Muscle of leg (tissue), 11 donors: ENCODE measurements around the gene KCNMA1. TPM values are rescaled to one million over a fixed set of nuclear protein-coding genes. Genes with fewer than 3 reads are reported as not detected.

ENCODE experiments used
- DNase-seq: peaks from one replicate; pipeline ENCODE4 v3.0.0; 2013
- H3K27ac ChIP-seq: one replicate; pipeline ENCODE4 v1.5.1; 2013; ENCODE audit warnings: mild to moderate bottlenecking, low read length, control low read depth
- H3K27me3 ChIP-seq: one replicate; pipeline ENCODE4 v1.6.1; 2013; ENCODE audit warnings: low read length; ENCODE audit not compliant: control insufficient read depth, insufficient read depth
- H3K36me3 ChIP-seq: one replicate; pipeline ENCODE4 v1.6.1; 2013; ENCODE audit warnings: low read length; ENCODE audit not compliant: control insufficient read depth, insufficient read depth
- H3K4me1 ChIP-seq: one replicate; pipeline ENCODE4 v1.6.1; 2013; ENCODE audit warnings: low read length; ENCODE audit not compliant: control insufficient read depth, insufficient read depth
- H3K4me3 ChIP-seq: one replicate; pipeline ENCODE4 v1.5.1; 2013; ENCODE audit warnings: low read length, control low read depth
- H3K9me3 ChIP-seq: replicated peaks from 2 replicates; pipeline ENCODE4 v1.6.1; 2013; ENCODE audit warnings: low read depth, low read length; ENCODE audit not compliant: control insufficient read depth
- WGBS: methylation state at CpG from one replicate; pipeline ENCODE4 v1.1.5; 2013; ENCODE audit warnings: missing lambda C conversion rate; ENCODE audit not compliant: insufficient coverage; 5-methylcytosine and 5-hydroxymethylcytosine counted together
- polyA plus RNA-seq, 8 donors: library from polyadenylated mRNA; unstranded; fragments of 120-200 nt; gene quantifications; one replicate each; pipeline versions ENCODE4 v1.2.1 to v1.2.3, GENCODE V29; 2013; ENCODE audit warnings: inconsistent platforms in 1 of 8, low replicate concordance in 1 of 8; ENCODE audit not compliant: insufficient read length in 8 of 8, insufficient read depth in 1 of 8
- total RNA-seq: library from RNA; stranded (reverse); fragments of 120-200 nt; gene quantifications from one replicate; pipeline ENCODE4 v1.2.4, GENCODE V29; 2013

KCNMA1 gene
- total and polyA plus RNA-seq, 9 donors, result 12.7 to 23.3 (median 18.2) TPM

DNA sequence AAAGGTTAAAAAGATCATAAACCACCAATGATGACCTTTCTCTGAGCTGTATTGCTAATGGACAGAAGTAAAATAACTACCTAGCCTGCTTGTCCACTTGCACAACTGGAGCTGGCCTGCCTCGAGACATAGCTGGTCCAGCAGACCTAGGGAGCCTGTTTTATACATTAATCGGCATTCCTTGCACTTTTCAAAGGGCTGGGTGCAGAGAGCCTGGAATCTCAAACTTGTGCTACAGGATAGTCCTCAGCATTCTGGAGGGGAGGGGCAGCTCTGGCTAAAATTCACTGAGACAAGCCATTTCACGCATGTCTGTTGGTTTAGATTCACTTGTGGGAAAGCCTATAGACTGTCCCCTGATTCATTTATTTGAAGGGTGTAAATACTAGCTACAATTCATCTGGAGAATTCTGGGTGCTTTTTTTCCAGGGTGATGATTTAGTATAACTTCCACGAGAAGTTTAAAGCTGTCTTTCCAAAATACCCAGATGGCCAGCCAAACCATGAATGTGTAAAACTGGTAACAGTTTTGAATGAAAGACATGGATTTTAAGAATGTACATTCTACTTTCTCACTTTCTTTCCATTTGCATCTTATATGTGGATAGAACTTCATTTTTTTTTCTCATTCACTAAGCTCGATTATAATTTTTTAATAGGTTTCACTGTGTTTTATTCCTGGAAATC, 389.4 kb downstream of the KCNMA1 start:
- Histone ChIP-seq H3K4me3 (no peak overlapping the region), H3K27ac (no peak overlapping the region), H3K9me3 (no peaks in the 10 kb centered on the region), H3K4me1 (peaks cover 13% of the 10 kb centered on the region), H3K27me3 (no peaks in the 10 kb centered on the region), H3K36me3 (no peaks in the 10 kb centered on the region)
- DNase-seq, result peak; percentile 64
- 30% methylated on average over 2 of the region's 5 CpGs for WGBS

DNA sequence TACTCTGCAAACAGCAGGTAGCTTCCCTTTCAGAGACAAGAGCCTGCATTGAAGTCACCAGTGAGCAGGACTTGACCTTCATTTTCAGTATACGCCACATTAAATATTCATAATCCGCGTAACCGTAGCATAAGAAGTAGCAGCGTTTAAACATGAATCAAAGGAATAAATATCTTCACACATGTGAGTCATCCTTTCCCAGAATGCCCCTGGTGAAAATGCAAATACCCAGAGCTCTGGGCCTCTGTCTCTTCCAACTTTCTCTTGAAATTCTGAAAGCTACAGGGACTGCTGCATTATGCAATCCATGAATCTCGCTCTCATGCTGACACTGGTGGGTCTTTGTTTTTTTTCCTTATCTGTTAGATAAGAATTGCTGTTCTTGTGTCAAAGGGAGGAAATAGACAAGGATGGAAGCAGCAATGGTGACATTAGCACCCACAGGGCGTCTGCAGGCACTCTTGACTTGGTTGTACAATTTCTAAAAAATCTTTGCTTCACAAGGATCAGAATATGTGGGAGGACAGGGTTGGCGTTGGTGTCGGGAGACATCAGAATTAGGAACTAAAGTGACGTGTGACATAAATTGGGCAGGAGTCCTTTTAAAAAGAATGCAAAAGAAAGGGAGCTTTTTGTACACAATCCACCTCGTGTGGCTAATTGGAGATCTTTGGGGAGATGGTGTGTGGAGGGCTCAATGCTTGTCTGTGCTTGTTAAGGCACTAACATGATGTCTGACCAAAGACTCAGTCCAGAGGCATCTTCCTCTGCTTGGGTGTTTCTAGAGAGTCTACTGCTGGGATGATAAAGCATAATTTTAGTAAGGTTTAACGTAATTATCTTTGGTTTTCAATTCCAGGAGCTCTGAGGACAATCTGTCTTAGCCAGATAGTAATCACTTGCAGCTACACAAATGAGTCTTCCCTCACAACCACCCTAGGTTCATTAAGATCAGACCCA, 390.3 kb downstream of the KCNMA1 start:
- peaks cover 16% of the 10 kb centered on the region for H3K4me1 ChIP-seq
- peak; percentile 15 for DNase-seq
- H3K4me3 ChIP-seq, result no peak overlapping the region
- H3K9me3 ChIP-seq, result no peaks in the 10 kb centered on the region
- no peaks in the 10 kb centered on the region for H3K36me3 ChIP-seq
- 84% methylated on average over 10 of the region's 12 CpGs for WGBS
- no peak overlapping the region for H3K27ac ChIP-seq
- H3K27me3 ChIP-seq, result no peaks in the 10 kb centered on the region

DNA sequence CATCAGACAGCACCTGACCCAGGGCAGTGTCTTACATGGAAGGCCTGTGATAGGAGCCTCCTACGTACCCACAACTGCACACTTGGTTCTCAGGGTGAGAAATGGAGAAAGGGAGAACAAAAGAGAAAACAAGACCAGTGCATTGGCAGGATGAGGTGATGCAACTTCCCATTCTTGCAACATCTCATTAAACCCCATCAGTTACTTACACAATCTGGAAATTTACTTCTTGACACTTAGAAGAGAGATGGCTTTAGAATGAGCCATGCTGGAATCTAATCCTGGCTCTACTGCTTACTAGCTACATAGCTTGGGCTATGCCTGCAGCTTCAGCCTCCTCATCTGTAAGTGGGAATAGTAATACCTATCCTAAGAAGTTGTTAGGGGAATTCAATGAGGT, 391.7 kb downstream of the KCNMA1 start:
- no peaks in the 10 kb centered on the region for H3K36me3 ChIP-seq
- no peaks in the 10 kb centered on the region for H3K27me3 ChIP-seq
- no peak overlapping the region for H3K27ac ChIP-seq
- peaks cover 16% of the 10 kb centered on the region for H3K4me1 ChIP-seq
- H3K4me3 ChIP-seq, result no peak overlapping the region
- peak; percentile 25 for DNase-seq
- no peaks in the 10 kb centered on the region for H3K9me3 ChIP-seq
- no CpG with 5 or more reads among the region's 1 CpG for WGBS

DNA sequence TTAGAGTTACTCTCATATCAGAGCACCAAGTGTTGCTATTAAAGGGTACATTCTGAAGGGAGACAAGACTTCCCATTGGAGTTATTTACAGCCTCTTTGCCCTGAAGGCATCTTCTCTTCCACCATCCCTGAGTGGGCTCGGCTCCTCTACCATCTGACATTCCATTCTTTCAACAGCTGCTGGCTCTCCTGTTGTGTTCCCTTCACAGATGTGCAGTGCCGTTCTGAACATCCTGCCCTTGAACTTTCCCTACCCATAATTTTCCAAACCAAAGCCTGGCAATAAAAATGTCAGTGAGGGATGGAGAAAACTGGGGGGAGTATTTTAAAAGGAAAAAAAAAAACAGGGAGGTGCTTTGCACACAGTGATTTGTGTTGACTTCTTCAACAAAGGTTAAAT, 392.9 kb downstream of the KCNMA1 start:
- H3K4me3 ChIP-seq, result no peak overlapping the region
- H3K4me1 ChIP-seq, result peaks cover 19% of the 10 kb centered on the region
- H3K27me3 ChIP-seq, result no peaks in the 10 kb centered on the region
- 50% methylated on average over 1 of the region's 2 CpGs for WGBS
- H3K9me3 ChIP-seq, result no peaks in the 10 kb centered on the region
- no peak overlapping the region for H3K27ac ChIP-seq
- DNase-seq, result no peak
- H3K36me3 ChIP-seq, result no peaks in the 10 kb centered on the region

GRCh38 chr10:77244286-77244685, 393.3 kb downstream of the KCNMA1 start:
- no CpG with 5 or more reads among the region's 2 CpGs for WGBS
- no peaks in the 10 kb centered on the region for H3K36me3 ChIP-seq
- H3K9me3 ChIP-seq, result no peaks in the 10 kb centered on the region
- no peaks in the 10 kb centered on the region for H3K27me3 ChIP-seq
- H3K27ac ChIP-seq, result no peak overlapping the region
- H3K4me1 ChIP-seq, result peaks cover 18% of the 10 kb centered on the region
- no peak for DNase-seq
- H3K4me3 ChIP-seq, result no peak overlapping the region

DNA sequence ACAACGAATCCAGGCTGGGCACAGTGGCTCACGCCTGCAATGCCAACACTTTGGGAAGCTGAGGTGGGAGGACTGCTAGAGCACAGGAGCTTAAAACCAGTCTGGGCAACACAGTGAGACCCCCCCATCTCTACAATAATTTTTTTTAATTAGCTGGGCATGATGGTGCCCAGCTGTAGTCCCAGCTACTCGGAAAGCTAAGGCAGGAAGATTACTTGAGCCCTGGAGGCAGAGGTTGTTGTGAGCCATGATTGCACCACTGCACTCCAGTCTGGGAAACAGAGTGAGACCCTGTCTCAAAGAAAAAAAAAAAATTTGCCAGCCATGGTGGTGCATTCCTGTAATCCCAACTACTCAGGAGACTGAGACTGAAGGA, 396.3 kb downstream of the KCNMA1 start:
- Histone ChIP-seq H3K9me3 (no peaks in the 10 kb centered on the region), H3K27me3 (no peaks in the 10 kb centered on the region), H3K4me3 (no peak overlapping the region), H3K4me1 (peaks cover 16% of the 10 kb centered on the region), H3K36me3 (no peaks in the 10 kb centered on the region), H3K27ac (no peak overlapping the region)
- WGBS, result no CpG with 5 or more reads among the region's 3 CpGs
- no peak for DNase-seq

- H3K27me3 ChIP-seq, result no peaks in the 10 kb centered on the region
- peaks cover 16% of the 10 kb centered on the region for H3K4me1 ChIP-seq
- no peak overlapping the region for H3K27ac ChIP-seq
- no peaks in the 10 kb centered on the region for H3K36me3 ChIP-seq
- no peak for DNase-seq
- no CpG with 5 or more reads among the region's 4 CpGs for WGBS
- H3K4me3 ChIP-seq, result no peak overlapping the region
- no peaks in the 10 kb centered on the region for H3K9me3 ChIP-seq
Measured at GRCh38 chr10:77240706-77241349, 396.8 kb downstream of the KCNMA1 start.

DNA sequence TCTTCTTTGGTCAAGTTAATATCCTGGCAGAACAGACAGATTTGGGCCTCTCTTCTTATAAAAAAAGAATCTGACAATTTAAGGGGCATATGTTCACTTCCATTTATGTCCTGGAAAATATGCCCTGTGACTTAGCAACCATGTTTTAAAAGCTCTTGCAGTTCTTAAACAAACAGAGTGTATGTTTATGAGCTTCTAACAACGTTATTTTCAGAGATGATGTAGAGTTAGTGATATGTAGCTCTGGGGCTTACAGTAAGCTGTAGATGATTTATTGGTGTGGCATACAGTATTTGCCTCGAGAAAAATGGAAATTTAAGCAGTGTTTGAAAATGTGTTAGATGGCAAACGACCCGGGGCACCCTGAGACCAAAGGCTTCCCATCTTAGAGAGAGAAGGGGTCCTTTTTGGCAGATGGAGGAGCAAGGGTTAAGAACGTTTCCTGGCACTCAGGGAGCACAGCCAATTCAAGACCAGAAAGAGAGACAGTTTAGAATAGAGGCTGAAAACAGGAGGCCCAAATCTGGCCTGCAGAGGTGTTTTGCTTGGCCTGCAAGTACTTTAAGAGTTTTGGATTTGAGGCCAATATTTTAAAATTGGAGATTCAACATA, 397.5 kb downstream of the KCNMA1 start:
- 45% methylated on average over 5 of the region's 5 CpGs for WGBS
- no peaks in the 10 kb centered on the region for H3K27me3 ChIP-seq
- H3K36me3 ChIP-seq, result no peaks in the 10 kb centered on the region
- peaks cover 16% of the 10 kb centered on the region for H3K4me1 ChIP-seq
- no peak overlapping the region for H3K27ac ChIP-seq
- DNase-seq, result peak; percentile 38
- H3K4me3 ChIP-seq, result no peak overlapping the region
- H3K9me3 ChIP-seq, result no peaks in the 10 kb centered on the region

GRCh38 chr10:77237120-77237519, 400.5 kb downstream of the KCNMA1 start:
- peaks cover 6% of the 10 kb centered on the region for H3K4me1 ChIP-seq
- H3K27ac ChIP-seq, result no peak overlapping the region
- H3K4me3 ChIP-seq, result no peak overlapping the region
- H3K36me3 ChIP-seq, result no peaks in the 10 kb centered on the region
- H3K27me3 ChIP-seq, result no peaks in the 10 kb centered on the region
- no peak for DNase-seq
- H3K9me3 ChIP-seq, result no peaks in the 10 kb centered on the region

- Histone ChIP-seq H3K4me3 (no peak overlapping the region), H3K4me1 (peaks cover 6% of the 10 kb centered on the region), H3K36me3 (no peaks in the 10 kb centered on the region), H3K27ac (no peak overlapping the region), H3K9me3 (no peaks in the 10 kb centered on the region), H3K27me3 (no peaks in the 10 kb centered on the region)
- WGBS, result no CpG with 5 or more reads among the region's 2 CpGs
- no peak for DNase-seq
Measured at GRCh38 chr10:77236700-77237099, 400.9 kb downstream of the KCNMA1 start.
